ENCODE data around the gene DENND1A. TPM values are rescaled to one million over a fixed set of nuclear protein-coding genes. Genes with fewer than 3 reads are reported as not detected.
A peak's percentile ranks its signal among the peaks of the same experiment; 100 is the strongest.

Gene DENND1A
- polyA plus RNA-seq, 2 of the 4 experiments (the other 2 are of a cell fraction), result 15.1 to 21.9 TPM

GRCh38 chr9:123742009-123742767, 187.7 kb downstream of the DENND1A start:
- no peak for ATAC-seq
- CTCF ChIA-PET, result no interaction called here
- H3K9me3 ChIP-seq, result no peaks in the 10 kb centered on the region
- H3K4me1 ChIP-seq, result no peaks in the 10 kb centered on the region
- H3K4me3 ChIP-seq, result no peak overlapping the region
- POLR2A ChIA-PET, result no interaction called here
- FAIRE-seq, result no peak
- TF ChIP-seq RCOR1 (IDR thresholded peaks at IDR 0.05; ENCODE audit: low read depth, low read length), result no peak
- no peak for TF ChIP-seq HDAC2 (IDR thresholded peaks at IDR 0.05)
- no peak for TF ChIP-seq ZSCAN20 (CRISPR knock-in tag; IDR thresholded peaks at IDR 0.05)
- TF ChIP-seq, protein P1, sequence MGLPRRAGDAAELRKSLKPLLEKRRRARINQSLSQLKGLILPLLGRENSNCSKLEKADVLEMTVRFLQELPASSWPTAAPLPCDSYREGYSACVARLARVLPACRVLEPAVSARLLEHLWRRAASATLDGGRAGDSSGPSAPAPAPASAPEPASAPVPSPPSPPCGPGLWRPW (IDR thresholded peaks at IDR 0.05), result no peak
- TF ChIP-seq RNF2 (IDR thresholded peaks at IDR 0.05; ENCODE audit: borderline replicate concordance, low read depth), result no peak
- TF ChIP-seq, protein P2, sequence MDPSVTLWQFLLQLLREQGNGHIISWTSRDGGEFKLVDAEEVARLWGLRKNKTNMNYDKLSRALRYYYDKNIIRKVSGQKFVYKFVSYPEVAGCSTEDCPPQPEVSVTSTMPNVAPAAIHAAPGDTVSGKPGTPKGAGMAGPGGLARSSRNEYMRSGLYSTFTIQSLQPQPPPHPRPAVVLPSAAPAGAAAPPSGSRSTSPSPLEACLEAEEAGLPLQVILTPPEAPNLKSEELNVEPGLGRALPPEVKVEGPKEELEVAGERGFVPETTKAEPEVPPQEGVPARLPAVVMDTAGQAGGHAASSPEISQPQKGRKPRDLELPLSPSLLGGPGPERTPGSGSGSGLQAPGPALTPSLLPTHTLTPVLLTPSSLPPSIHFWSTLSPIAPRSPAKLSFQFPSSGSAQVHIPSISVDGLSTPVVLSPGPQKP (IDR thresholded peaks at IDR 0.05; ENCODE audit: low read depth, low read length), result no peak
- TF ChIP-seq ZNF302 (CRISPR knock-in tag; IDR thresholded peaks at IDR 0.05), result no peak
- TF ChIP-seq CHD4 (IDR thresholded peaks at IDR 0.05; ENCODE audit: borderline replicate concordance), result no peak
- no peak for TF ChIP-seq NFE2L2 (conservative IDR thresholded peaks at IDR 0.05; ENCODE audit: low read length)
- no peak for TF ChIP-seq TP53 (CRISPR knock-in tag; IDR thresholded peaks at IDR 0.05)
- TF ChIP-seq HEYL (CRISPR knock-in tag; IDR thresholded peaks at IDR 0.05), result no peak
- TF ChIP-seq GATA3 (IDR thresholded peaks at IDR 0.05; ENCODE audit: borderline replicate concordance), result no peak
- no peak for TF ChIP-seq EHMT2 (IDR thresholded peaks at IDR 0.05; ENCODE audit: low read depth)
- TF ChIP-seq ZFP36 (IDR thresholded peaks at IDR 0.05; ENCODE audit: borderline replicate concordance, partially characterized antibody), result no peak
- no peak for TF ChIP-seq HOXA7 (CRISPR knock-in tag; IDR thresholded peaks at IDR 0.05)
- TF ChIP-seq KDM5A (IDR thresholded peaks at IDR 0.05), result no peak
- no peak for TF ChIP-seq SMC3 (IDR thresholded peaks at IDR 0.05)
- no peak overlapping the region for H3K4me2 ChIP-seq
- WGBS (ENCODE audit: missing lambda C conversion rate), result 87% methylated on average over 7 of the region's 7 CpGs
- DNase-seq (ENCODE audit: low read depth in 1 of 2, low spot score in 1 of 2), result no peak
- H3K27ac ChIP-seq, result no peak overlapping the region

- Histone ChIP-seq H3K4me3 (no peak overlapping the region), H3K4me2 (no peak overlapping the region), H3K27ac (no peak overlapping the region), H3K4me1 (no peaks in the 10 kb centered on the region), H3K9me3 (no peaks in the 10 kb centered on the region)
- WGBS (ENCODE audit: missing lambda C conversion rate), result 95% methylated on average over 3 of the region's 3 CpGs
- ATAC-seq, result no peak
- POLR2A ChIA-PET, result no interaction called here
- CTCF ChIA-PET, result no interaction called here
- peak; percentile 7 for FAIRE-seq
- TF ChIP-seq CBX8 (IDR thresholded peaks at IDR 0.05) (no peak), HOXB5 (CRISPR knock-in tag; IDR thresholded peaks at IDR 0.05) (no peak), RAD21 (conservative IDR thresholded peaks at IDR 0.05 in 1 of 2, IDR thresholded peaks at IDR 0.05 in 1 of 2) (no peak), MAX (IDR thresholded peaks at IDR 0.05) (no peak), POLR2AphosphoS2 (conservative IDR thresholded peaks at IDR 0.05; ENCODE audit: low read length) (no peak), CTCF (IDR thresholded peaks at IDR 0.05) (no peak), MYC (IDR thresholded peaks at IDR 0.05; ENCODE audit: borderline replicate concordance, low read length) (no peak), NFE2L2 (conservative IDR thresholded peaks at IDR 0.05; ENCODE audit: low read length) (no peak), EHF (CRISPR knock-in tag; IDR thresholded peaks at IDR 0.05) (no peak), ESRRA (IDR thresholded peaks at IDR 0.05; ENCODE audit: borderline replicate concordance, low read length) (no peak), JUN (IDR thresholded peaks at IDR 0.05) (no peak), RNF2 (IDR thresholded peaks at IDR 0.05; ENCODE audit: borderline replicate concordance, low read depth) (no peak), HOXA7 (CRISPR knock-in tag; IDR thresholded peaks at IDR 0.05) (no peak), NR3C1 (IDR thresholded peaks at IDR 0.05) (no peak)
- TF ChIP-seq, protein P1 (IDR thresholded peaks at IDR 0.05), result no peak
- TF ChIP-seq, protein P3, sequence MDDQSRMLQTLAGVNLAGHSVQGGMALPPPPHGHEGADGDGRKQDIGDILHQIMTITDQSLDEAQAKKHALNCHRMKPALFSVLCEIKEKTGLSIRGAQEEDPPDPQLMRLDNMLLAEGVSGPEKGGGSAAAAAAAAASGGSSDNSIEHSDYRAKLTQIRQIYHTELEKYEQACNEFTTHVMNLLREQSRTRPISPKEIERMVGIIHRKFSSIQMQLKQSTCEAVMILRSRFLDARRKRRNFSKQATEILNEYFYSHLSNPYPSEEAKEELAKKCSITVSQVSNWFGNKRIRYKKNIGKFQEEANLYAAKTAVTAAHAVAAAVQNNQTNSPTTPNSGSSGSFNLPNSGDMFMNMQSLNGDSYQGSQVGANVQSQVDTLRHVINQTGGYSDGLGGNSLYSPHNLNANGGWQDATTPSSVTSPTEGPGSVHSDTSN (IDR thresholded peaks at IDR 0.05), result no peak
- TF ChIP-seq, protein P4, sequence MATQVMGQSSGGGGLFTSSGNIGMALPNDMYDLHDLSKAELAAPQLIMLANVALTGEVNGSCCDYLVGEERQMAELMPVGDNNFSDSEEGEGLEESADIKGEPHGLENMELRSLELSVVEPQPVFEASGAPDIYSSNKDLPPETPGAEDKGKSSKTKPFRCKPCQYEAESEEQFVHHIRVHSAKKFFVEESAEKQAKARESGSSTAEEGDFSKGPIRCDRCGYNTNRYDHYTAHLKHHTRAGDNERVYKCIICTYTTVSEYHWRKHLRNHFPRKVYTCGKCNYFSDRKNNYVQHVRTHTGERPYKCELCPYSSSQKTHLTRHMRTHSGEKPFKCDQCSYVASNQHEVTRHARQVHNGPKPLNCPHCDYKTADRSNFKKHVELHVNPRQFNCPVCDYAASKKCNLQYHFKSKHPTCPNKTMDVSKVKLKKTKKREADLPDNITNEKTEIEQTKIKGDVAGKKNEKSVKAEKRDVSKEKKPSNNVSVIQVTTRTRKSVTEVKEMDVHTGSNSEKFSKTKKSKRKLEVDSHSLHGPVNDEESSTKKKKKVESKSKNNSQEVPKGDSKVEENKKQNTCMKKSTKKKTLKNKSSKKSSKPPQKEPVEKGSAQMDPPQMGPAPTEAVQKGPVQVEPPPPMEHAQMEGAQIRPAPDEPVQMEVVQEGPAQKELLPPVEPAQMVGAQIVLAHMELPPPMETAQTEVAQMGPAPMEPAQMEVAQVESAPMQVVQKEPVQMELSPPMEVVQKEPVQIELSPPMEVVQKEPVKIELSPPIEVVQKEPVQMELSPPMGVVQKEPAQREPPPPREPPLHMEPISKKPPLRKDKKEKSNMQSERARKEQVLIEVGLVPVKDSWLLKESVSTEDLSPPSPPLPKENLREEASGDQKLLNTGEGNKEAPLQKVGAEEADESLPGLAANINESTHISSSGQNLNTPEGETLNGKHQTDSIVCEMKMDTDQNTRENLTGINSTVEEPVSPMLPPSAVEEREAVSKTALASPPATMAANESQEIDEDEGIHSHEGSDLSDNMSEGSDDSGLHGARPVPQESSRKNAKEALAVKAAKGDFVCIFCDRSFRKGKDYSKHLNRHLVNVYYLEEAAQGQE (IDR thresholded peaks at IDR 0.05), result no peak
- DNase-seq (ENCODE audit: low read depth in 1 of 2, low spot score in 1 of 2), result no peak
Measured at GRCh38 chr9:123741214-123741613, 188.7 kb downstream of the DENND1A start.
